AG04450 (cell line): ENCODE measurements around the gene CHAC2. TPM values are rescaled to one million over a fixed set of nuclear protein-coding genes. Genes with fewer than 3 reads are reported as not detected.
A peak's percentile ranks its signal among the peaks of the same experiment; 100 is the strongest.

ENCODE experiments used
- CTCF ChIA-PET: fragments of 300-600, 350-600 bp; formaldehyde crosslinking; extraction: SDS; loops from one replicate; lab custom pipeline; 2022; ENCODE audit warnings: antibody characterized with exemption, inconsistent platforms; lab: Charles Lee
- POLR2A ChIA-PET: fragments of 350-600 bp; formaldehyde crosslinking; extraction: SDS; loops from one replicate; lab custom pipeline; 2021; ENCODE audit warnings: antibody characterized with exemption, inconsistent platforms; lab: Yijun Ruan, JAX
- DNase-seq: peaks from one replicate; pipeline ENCODE4 v3.0.0-alpha.2; 2011; ENCODE audit warnings: low read depth, low spot score
- H3K27ac ChIP-seq: one replicate; pipeline ENCODE4 v1.5.1; 2012; ENCODE audit warnings: low read depth, low read length, control low read depth
- H3K27me3 ChIP-seq: one replicate; pipeline ENCODE4 v1.6.0; 2012; ENCODE audit warnings: low read length; ENCODE audit not compliant: control insufficient read depth, insufficient read depth
- H3K4me3 ChIP-seq: 2 replicates; pipeline ENCODE4 v1.5.1; 2011; ENCODE audit warnings: mild to moderate bottlenecking, low read depth, low read length, control low read depth
- H3K9me3 ChIP-seq: 2 replicates; pipeline ENCODE4 v1.5.1; 2012; ENCODE audit warnings: low read length; ENCODE audit not compliant: control insufficient read depth, insufficient read depth
- CTCF ChIP-seq: IDR thresholded peaks from 2 replicates; pipeline ENCODE4 v1.5.1; 2011; ENCODE audit warnings: low read depth, low read length, control low read depth, inconsistent platforms
- polyA plus RNA-seq: library from polyadenylated mRNA; depleted of rRNA; stranded (reverse); fragments of >200 nt; gene quantifications from 2 replicates; pipeline ENCODE4 v1.2.3, GENCODE V29; 2011

CHAC2 gene
- polyA plus RNA-seq, 1 experiment = 3.6 TPM

GRCh38 chr2:53729143-53729762, 38.4 kb upstream of the CHAC2 start:
- no peak overlapping the region for H3K27ac ChIP-seq
- ChIA-PET POLR2A (no interaction called here), CTCF (no interaction called here)
- H3K27me3 ChIP-seq = no peaks in the 10 kb centered on the region
- H3K9me3 ChIP-seq = no peaks in the 10 kb centered on the region
- no peak overlapping the region for H3K4me3 ChIP-seq
- no peak for DNase-seq
- TF ChIP-seq CTCF = no peak

GRCh38 chr2:53737091-53737490, 30.5 kb upstream of the CHAC2 start:
- TF ChIP-seq CTCF = no peak
- H3K9me3 ChIP-seq = peaks cover 4% of the 10 kb centered on the region
- ChIA-PET POLR2A (interaction anchor here (0.7 kb wide), 1 partner anchor 57 kb away, joined by 3 read pairs; no protein-coding TSS in a partner anchor), CTCF (no interaction called here)
- H3K27me3 ChIP-seq = no peaks in the 10 kb centered on the region
- no peak for DNase-seq
- H3K4me3 ChIP-seq = no peak overlapping the region
- no peak overlapping the region for H3K27ac ChIP-seq

GRCh38 chr2:53739032-53739431, 28.6 kb upstream of the CHAC2 start:
- no peak for TF ChIP-seq CTCF
- no peak overlapping the region for H3K27ac ChIP-seq
- H3K27me3 ChIP-seq = no peaks in the 10 kb centered on the region
- H3K9me3 ChIP-seq = peaks cover 4% of the 10 kb centered on the region
- ChIA-PET CTCF (interaction anchor here (0.7 to 2.4 kb wide), 5 partner anchors 13 to 317 kb away, joined by 3 to 16 read pairs (median 4); no protein-coding TSS in a partner anchor), POLR2A (interaction anchor here (0.7 kb wide), 1 partner anchor 589 kb away, joined by 3 read pairs; no protein-coding TSS in a partner anchor)
- no peak overlapping the region for H3K4me3 ChIP-seq
- no peak for DNase-seq

DNA sequence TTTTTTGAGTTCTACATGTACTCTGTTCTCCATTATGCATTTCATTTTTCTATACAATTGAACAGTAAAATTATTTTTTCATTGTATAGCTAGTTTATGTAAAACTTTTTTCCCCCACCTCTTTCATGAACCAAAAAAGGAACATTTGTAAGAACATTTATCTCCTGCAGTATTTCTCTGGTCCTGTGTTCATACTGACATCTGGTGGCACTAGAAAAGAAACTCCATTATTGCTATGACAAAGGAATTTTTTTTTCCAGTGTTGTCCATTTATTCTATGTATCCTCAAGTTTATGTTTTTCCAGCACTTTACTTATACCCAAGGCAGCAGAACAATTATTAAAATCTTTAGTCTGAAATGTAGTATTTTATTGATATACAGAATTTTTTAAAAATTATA, 27.4 kb upstream of the CHAC2 start:
- Histone ChIP-seq H3K9me3 (no peaks in the 10 kb centered on the region; the same call in 1 of the 2 replicates), H3K27me3 (no peaks in the 10 kb centered on the region), H3K4me3 (no peak overlapping the region), H3K27ac (no peak overlapping the region)
- POLR2A ChIA-PET = no interaction called here
- DNase-seq = peak; percentile 11
- CTCF ChIA-PET = interaction anchor here (0.6 to 2.4 kb wide), 7 partner anchors 12 to 537 kb away, joined by 3 to 16 read pairs (median 3); no protein-coding TSS in a partner anchor
- TF ChIP-seq CTCF = peak; percentile 59

GRCh38 chr2:53744395-53745065, 23.1 kb upstream of the CHAC2 start:
- Histone ChIP-seq H3K9me3 (no peaks in the 10 kb centered on the region), H3K4me3 (no peak overlapping the region), H3K27me3 (no peaks in the 10 kb centered on the region), H3K27ac (no peak overlapping the region)
- TF ChIP-seq CTCF = no peak
- ChIA-PET POLR2A (no interaction called here), CTCF (interaction anchor here (1.0 kb wide), 1 partner anchor 29 kb away, joined by 3 read pairs; no protein-coding TSS in a partner anchor)
- no peak for DNase-seq
